Gastroesophageal sphincter (tissue), 3 donors: Measurements from ENCODE around the gene MGAT4A.

Experiments used
- POLR2A ChIP-seq, 2 donors: fragments of 450-650 bp; IDR thresholded peaks; one replicate each; pipeline ENCODE4 v1.6.1; 2017; ENCODE audit warnings: antibody characterized with exemption in 2 of 2, mild to moderate bottlenecking in 2 of 2, moderate library complexity in 1 of 2
- TF ChIP-seq, protein P1 (sequence below), 4 experiments: fragments of 200-600 bp in 2 of 4; fragments of 450-650 bp in 2 of 4; sonication (generic) in 1 of 4; IDR thresholded peaks; one replicate each; pipeline ENCODE4 v1.5.1; 2017 to 2019; ENCODE audit warnings: antibody characterized with exemption in 4 of 4, mild to moderate bottlenecking in 2 of 4, moderate library complexity in 2 of 4

- TF ChIP-seq, protein P1, sequence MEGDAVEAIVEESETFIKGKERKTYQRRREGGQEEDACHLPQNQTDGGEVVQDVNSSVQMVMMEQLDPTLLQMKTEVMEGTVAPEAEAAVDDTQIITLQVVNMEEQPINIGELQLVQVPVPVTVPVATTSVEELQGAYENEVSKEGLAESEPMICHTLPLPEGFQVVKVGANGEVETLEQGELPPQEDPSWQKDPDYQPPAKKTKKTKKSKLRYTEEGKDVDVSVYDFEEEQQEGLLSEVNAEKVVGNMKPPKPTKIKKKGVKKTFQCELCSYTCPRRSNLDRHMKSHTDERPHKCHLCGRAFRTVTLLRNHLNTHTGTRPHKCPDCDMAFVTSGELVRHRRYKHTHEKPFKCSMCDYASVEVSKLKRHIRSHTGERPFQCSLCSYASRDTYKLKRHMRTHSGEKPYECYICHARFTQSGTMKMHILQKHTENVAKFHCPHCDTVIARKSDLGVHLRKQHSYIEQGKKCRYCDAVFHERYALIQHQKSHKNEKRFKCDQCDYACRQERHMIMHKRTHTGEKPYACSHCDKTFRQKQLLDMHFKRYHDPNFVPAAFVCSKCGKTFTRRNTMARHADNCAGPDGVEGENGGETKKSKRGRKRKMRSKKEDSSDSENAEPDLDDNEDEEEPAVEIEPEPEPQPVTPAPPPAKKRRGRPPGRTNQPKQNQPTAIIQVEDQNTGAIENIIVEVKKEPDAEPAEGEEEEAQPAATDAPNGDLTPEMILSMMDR (IDR thresholded peaks at IDR 0.05): no peak
- no peak for TF ChIP-seq POLR2A (IDR thresholded peaks at IDR 0.05)
Measured at GRCh38 chr2:98695255-98695654, 35.7 kb downstream of the MGAT4A start.
